ENCODE measurements around the gene SPTBN1.

SPTBN1 gene

GRCh38 chr2:54543733-54544396 lies 87.7 kb downstream of the SPTBN1 start:
- Histone ChIP-seq H3K27ac (ENCODE audit: low read depth, low read length) (no peak overlapping the region), H3K4me1 (ENCODE audit: control insufficient read depth in 1 of 2, insufficient read depth in 2 of 2, low read length in 2 of 2) (peaks cover 0 to under 1% of the 10 kb centered on the region in 2 experiments), H3K36me3 (ENCODE audit: control insufficient read depth in 1 of 2, insufficient read depth in 2 of 2, low read length in 2 of 2) (no peaks in the 10 kb centered on the region), H3K27me3 (ENCODE audit: insufficient read depth, low read length) (no peaks in the 10 kb centered on the region), H2AK5ac (ENCODE audit: low read length) (no peak overlapping the region), H3K9ac (ENCODE audit: low read length) (no peak overlapping the region), H3K9me3 (ENCODE audit: insufficient read depth, low read depth, low read length) (no peaks in the 10 kb centered on the region), H3K4ac (ENCODE audit: low read depth, low read length) (no peak overlapping the region), H3K18ac (ENCODE audit: low read length) (no peak overlapping the region), H3K4me3 (ENCODE audit: low read depth, low read length) (no peak overlapping the region), H3K4me2 (ENCODE audit: low read length) (no peak overlapping the region), H3K79me2 (ENCODE audit: control insufficient read depth, insufficient read depth, low read length, poor library complexity) (peaks cover 1% of the 10 kb centered on the region), H2AFZ (ENCODE audit: insufficient read depth, low read length, poor library complexity) (no peak overlapping the region), H3K14ac (ENCODE audit: low read length) (no peak overlapping the region), H2BK120ac (ENCODE audit: insufficient read depth, low read length, poor library complexity) (no peak overlapping the region), H3K23ac (ENCODE audit: low read length) (no peak overlapping the region), H4K91ac (ENCODE audit: low read depth, low read length) (no peak overlapping the region), H3K79me1 (ENCODE audit: low read length) (no peaks in the 10 kb centered on the region), H2BK12ac (ENCODE audit: low read length) (no peak overlapping the region), H4K12ac (ENCODE audit: low read depth, low read length) (no peak overlapping the region), H4K8ac (ENCODE audit: low read depth, low read length) (no peak overlapping the region), H2BK5ac (ENCODE audit: low read depth, low read length, poor library complexity) (no peak overlapping the region)
- no CpG with 5 or more reads among the region's 3 CpGs for WGBS (ENCODE audit: extremely low coverage, insufficient coverage, insufficient read length)
- DNase-seq, result no peak

- no peaks in the 10 kb centered on the region for H3K79me2 ChIP-seq (ENCODE audit: control insufficient read depth, insufficient read depth, low read length, poor library complexity)
- no CpG with 5 or more reads among the region's 3 CpGs for WGBS (ENCODE audit: extremely low coverage, insufficient coverage, insufficient read length)
- no peak overlapping the region for H3K9ac ChIP-seq (ENCODE audit: low read length)
- no peak overlapping the region for H4K91ac ChIP-seq (ENCODE audit: low read depth, low read length)
- H3K23ac ChIP-seq (ENCODE audit: low read length), result no peak overlapping the region
- H3K4me2 ChIP-seq (ENCODE audit: low read length), result no peak overlapping the region
- no peak overlapping the region for H2BK12ac ChIP-seq (ENCODE audit: low read length)
- H3K4me1 ChIP-seq (ENCODE audit: control insufficient read depth in 1 of 2, insufficient read depth in 2 of 2, low read length in 2 of 2), result peaks cover 10 to 12% of the 10 kb centered on the region in 2 experiments
- no peak overlapping the region for H2AFZ ChIP-seq (ENCODE audit: insufficient read depth, low read length, poor library complexity)
- no peak overlapping the region for H3K4me3 ChIP-seq (ENCODE audit: low read depth, low read length)
- H4K8ac ChIP-seq (ENCODE audit: low read depth, low read length), result no peak overlapping the region
- H2AK5ac ChIP-seq (ENCODE audit: low read length), result no peak overlapping the region
- H3K14ac ChIP-seq (ENCODE audit: low read length), result no peak overlapping the region
- H4K12ac ChIP-seq (ENCODE audit: low read depth, low read length), result no peak overlapping the region
- no peaks in the 10 kb centered on the region for H3K27me3 ChIP-seq (ENCODE audit: insufficient read depth, low read length)
- H3K4ac ChIP-seq (ENCODE audit: low read depth, low read length), result peak overlapping the region; percentile 21
- H3K36me3 ChIP-seq (ENCODE audit: control insufficient read depth in 1 of 2, insufficient read depth in 2 of 2, low read length in 2 of 2), result no peaks in the 10 kb centered on the region
- H2BK120ac ChIP-seq (ENCODE audit: insufficient read depth, low read length, poor library complexity), result no peak overlapping the region
- H3K9me3 ChIP-seq (ENCODE audit: insufficient read depth, low read depth, low read length), result no peaks in the 10 kb centered on the region
- no peaks in the 10 kb centered on the region for H3K79me1 ChIP-seq (ENCODE audit: low read length)
- H3K27ac ChIP-seq (ENCODE audit: low read depth, low read length), result no peak overlapping the region
- no peak overlapping the region for H2BK5ac ChIP-seq (ENCODE audit: low read depth, low read length, poor library complexity)
- peak in 1 of 2 donors; percentile 23 for DNase-seq
- H3K18ac ChIP-seq (ENCODE audit: low read length), result no peak overlapping the region
Measured at GRCh38 chr2:54545702-54546450, 89.7 kb downstream of the SPTBN1 start.

GRCh38 chr2:54546518-54546917 lies 90.4 kb downstream of the SPTBN1 start:
- Histone ChIP-seq H3K4ac (ENCODE audit: low read depth, low read length) (no peak overlapping the region), H2AK5ac (ENCODE audit: low read length) (no peak overlapping the region), H2AFZ (ENCODE audit: insufficient read depth, low read length, poor library complexity) (no peak overlapping the region), H3K9ac (ENCODE audit: low read length) (no peak overlapping the region), H3K27me3 (ENCODE audit: insufficient read depth, low read length) (no peaks in the 10 kb centered on the region), H4K91ac (ENCODE audit: low read depth, low read length) (no peak overlapping the region), H2BK120ac (ENCODE audit: insufficient read depth, low read length, poor library complexity) (no peak overlapping the region), H3K27ac (ENCODE audit: low read depth, low read length) (no peak overlapping the region), H3K79me2 (ENCODE audit: control insufficient read depth, insufficient read depth, low read length, poor library complexity) (no peaks in the 10 kb centered on the region), H3K4me3 (ENCODE audit: low read depth, low read length) (no peak overlapping the region), H3K36me3 (ENCODE audit: control insufficient read depth in 1 of 2, insufficient read depth in 2 of 2, low read length in 2 of 2) (no peaks in the 10 kb centered on the region), H2BK5ac (ENCODE audit: low read depth, low read length, poor library complexity) (no peak overlapping the region), H4K12ac (ENCODE audit: low read depth, low read length) (no peak overlapping the region), H2BK12ac (ENCODE audit: low read length) (no peak overlapping the region), H3K4me1 (ENCODE audit: control insufficient read depth in 1 of 2, insufficient read depth in 2 of 2, low read length in 2 of 2) (peaks cover 10 to 15% of the 10 kb centered on the region in 2 experiments), H3K79me1 (ENCODE audit: low read length) (no peaks in the 10 kb centered on the region), H4K8ac (ENCODE audit: low read depth, low read length) (no peak overlapping the region), H3K23ac (ENCODE audit: low read length) (no peak overlapping the region), H3K14ac (ENCODE audit: low read length) (no peak overlapping the region), H3K18ac (ENCODE audit: low read length) (no peak overlapping the region), H3K9me3 (ENCODE audit: insufficient read depth, low read depth, low read length) (no peaks in the 10 kb centered on the region), H3K4me2 (ENCODE audit: low read length) (no peak overlapping the region)
- no CpG with 5 or more reads among the region's 4 CpGs for WGBS (ENCODE audit: extremely low coverage, insufficient coverage, insufficient read length)
- DNase-seq, result no peak

GRCh38 chr2:54546923-54547720 lies 91.0 kb downstream of the SPTBN1 start:
- Histone ChIP-seq H2BK5ac (ENCODE audit: low read depth, low read length, poor library complexity) (no peak overlapping the region), H3K9me3 (ENCODE audit: insufficient read depth, low read depth, low read length) (no peaks in the 10 kb centered on the region), H3K4me2 (ENCODE audit: low read length) (no peak overlapping the region), H3K23ac (ENCODE audit: low read length) (no peak overlapping the region), H3K27ac (ENCODE audit: low read depth, low read length) (no peak overlapping the region), H4K8ac (ENCODE audit: low read depth, low read length) (no peak overlapping the region), H3K18ac (ENCODE audit: low read length) (no peak overlapping the region), H3K79me2 (ENCODE audit: control insufficient read depth, insufficient read depth, low read length, poor library complexity) (no peaks in the 10 kb centered on the region), H3K4me1 (ENCODE audit: control insufficient read depth in 1 of 2, insufficient read depth in 2 of 2, low read length in 2 of 2) (peaks cover 10 to 15% of the 10 kb centered on the region in 2 experiments), H4K91ac (ENCODE audit: low read depth, low read length) (no peak overlapping the region), H3K9ac (ENCODE audit: low read length) (no peak overlapping the region), H2BK120ac (ENCODE audit: insufficient read depth, low read length, poor library complexity) (no peak overlapping the region), H3K4me3 (ENCODE audit: low read depth, low read length) (no peak overlapping the region), H2AK5ac (ENCODE audit: low read length) (no peak overlapping the region), H4K12ac (ENCODE audit: low read depth, low read length) (no peak overlapping the region), H3K4ac (ENCODE audit: low read depth, low read length) (no peak overlapping the region), H3K36me3 (ENCODE audit: control insufficient read depth in 1 of 2, insufficient read depth in 2 of 2, low read length in 2 of 2) (no peaks in the 10 kb centered on the region), H2AFZ (ENCODE audit: insufficient read depth, low read length, poor library complexity) (no peak overlapping the region), H3K79me1 (ENCODE audit: low read length) (no peaks in the 10 kb centered on the region), H3K27me3 (ENCODE audit: insufficient read depth, low read length) (no peaks in the 10 kb centered on the region), H2BK12ac (ENCODE audit: low read length) (no peak overlapping the region), H3K14ac (ENCODE audit: low read length) (no peak overlapping the region)
- no peak for DNase-seq
- no CpG with 5 or more reads among the region's 5 CpGs for WGBS (ENCODE audit: extremely low coverage, insufficient coverage, insufficient read length)
